Measurements from ENCODE around the gene GLYATL1.

Gene GLYATL1

GRCh38 chr11:58939277-58939676 is at the start of gene GLYATL1:
Gene GLYATL1, plus strand, starts transcription at chr11:58939488. Its CDS starts 7,600 bp downstream, at chr11:58947088.
- no peak for DNase-seq

- no peak for DNase-seq
Observed at GRCh38 chr11:58893899-58894298, 45.4 kb upstream of the GLYATL1 start.

GRCh38 chr11:58898106-58898505 is 41.2 kb upstream of the GLYATL1 start:
- no peak for DNase-seq

- peak in 1 of 6 experiments; percentile 2 for DNase-seq
Observed at GRCh38 chr11:58900479-58901420, 38.5 kb upstream of the GLYATL1 start.

- DNase-seq = no peak
Observed at GRCh38 chr11:58902881-58903280, 36.4 kb upstream of the GLYATL1 start.

- DNase-seq = no peak
Observed at GRCh38 chr11:58905011-58905720, 34.1 kb upstream of the GLYATL1 start.

GRCh38 chr11:58905721-58906547 is 33.4 kb upstream of the GLYATL1 start:
- no peak for DNase-seq

- no peak for DNase-seq
Observed at GRCh38 chr11:58907780-58908179, 31.5 kb upstream of the GLYATL1 start.

GRCh38 chr11:58912124-58912523 is 27.2 kb upstream of the GLYATL1 start:
- no peak for DNase-seq

- DNase-seq = no peak
Observed at GRCh38 chr11:58913685-58914084, 25.6 kb upstream of the GLYATL1 start.

- DNase-seq = no peak
Observed at GRCh38 chr11:58914821-58915543, 24.3 kb upstream of the GLYATL1 start.

GRCh38 chr11:58916637-58917036 is 22.7 kb upstream of the GLYATL1 start:
- DNase-seq = no peak

- DNase-seq = no peak
Observed at GRCh38 chr11:58917159-58917783, 22.0 kb upstream of the GLYATL1 start.

- no peak for DNase-seq
Observed at GRCh38 chr11:58919561-58919960, 19.7 kb upstream of the GLYATL1 start.

GRCh38 chr11:58919980-58920379 is 19.3 kb upstream of the GLYATL1 start:
- no peak for DNase-seq

- no peak for DNase-seq
Observed at GRCh38 chr11:58921778-58922390, 17.4 kb upstream of the GLYATL1 start.

GRCh38 chr11:58922479-58922878 is 16.8 kb upstream of the GLYATL1 start:
- no peak for DNase-seq

- DNase-seq = peak in 3 of 6 experiments; percentile 9 to 27 (median 22)
Observed at GRCh38 chr11:58923300-58923788, 15.9 kb upstream of the GLYATL1 start.

GRCh38 chr11:58924230-58924629 is 15.1 kb upstream of the GLYATL1 start:
- DNase-seq = no peak

- no peak for DNase-seq
Observed at GRCh38 chr11:58926251-58926650, 13.0 kb upstream of the GLYATL1 start.

GRCh38 chr11:58926695-58927094 is 12.6 kb upstream of the GLYATL1 start:
- DNase-seq = no peak

Data from stimulated activated naive CD4-positive, alpha-beta T cell (primary cell).